ENCODE results near the gene PNPLA6. TPM values are rescaled to one million over a fixed set of nuclear protein-coding genes. Genes with fewer than 3 reads are reported as not detected.

PNPLA6 gene
- total and polyA plus RNA-seq, 2 of the 8 experiments (the other 6 are each of a cell fraction or from before 2014, with no cell fraction given), result 55.1 to 121 TPM

DNA sequence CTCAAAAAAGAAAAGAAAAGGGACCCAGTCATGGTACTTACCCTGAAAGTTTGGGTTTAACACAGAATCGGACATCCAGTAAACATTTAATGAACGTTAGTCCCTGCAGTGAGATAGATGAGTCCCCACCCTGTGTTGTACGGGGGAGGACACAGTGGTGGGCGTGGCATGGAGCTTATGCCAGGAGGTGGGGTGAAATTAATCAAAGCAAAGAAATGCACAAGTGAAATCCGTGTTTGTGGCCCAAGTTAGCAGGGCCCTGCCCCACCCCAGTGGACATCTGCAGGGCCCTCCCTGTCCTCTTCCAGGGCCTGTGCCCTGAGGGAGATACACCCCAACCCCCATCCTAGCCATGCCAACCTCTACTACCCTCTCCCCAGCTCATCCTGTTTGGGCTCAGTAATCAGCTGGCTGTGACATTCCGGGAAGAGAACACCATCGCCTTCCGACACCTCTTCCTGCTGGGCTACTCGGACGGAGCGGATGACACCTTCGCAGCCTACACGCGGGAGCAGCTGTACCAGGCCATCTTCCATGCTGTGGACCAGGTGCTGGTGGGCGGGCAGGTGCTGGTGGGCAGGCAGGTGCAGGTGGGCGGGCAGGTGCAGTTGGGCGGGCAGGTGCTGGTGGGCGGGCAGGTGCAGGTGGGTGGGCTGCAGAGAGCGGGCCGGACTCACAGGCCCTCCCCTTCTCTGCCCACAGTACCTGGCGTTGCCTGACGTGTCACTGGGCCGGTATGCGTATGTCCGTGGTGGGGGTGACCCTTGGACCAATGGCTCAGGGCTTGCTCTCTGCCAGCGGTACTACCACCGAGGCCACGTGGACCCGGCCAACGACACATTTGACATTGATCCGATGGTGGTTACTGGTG, 9.2 kb upstream of the PNPLA6 start:
- Histone ChIP-seq H3K9me3 (ENCODE audit: insufficient read depth in 2 of 2, low read depth in 1 of 2, low read length in 1 of 2) (no peaks in the 10 kb centered on the region), H3K4ac (replicated peaks; ENCODE audit: insufficient read length, low read depth, low read length) (no peak overlapping the region), H4K91ac (replicated peaks; ENCODE audit: insufficient read length, low read length) (no peak overlapping the region), H4K20me1 (replicated peaks in 1 of 2; ENCODE audit: control insufficient read depth in 1 of 2, insufficient read depth in 2 of 2, low read length in 2 of 2) (peaks cover 0 to 4% of the 10 kb centered on the region in 2 experiments), H3K4me1 (replicated peaks in 1 of 4; ENCODE audit: control insufficient read depth in 3 of 4, insufficient read depth in 4 of 4, low read length in 3 of 4) (peaks cover 0 to 5% (median 1%) of the 10 kb centered on the region in 4 experiments; a peak in 1 of 7 replicates), H3K4me2 (ENCODE audit: insufficient read depth in 1 of 2, low read depth in 2 of 2, low read length in 2 of 2) (no peak overlapping the region), H2BK120ac (replicated peaks; ENCODE audit: low read depth, low read length) (no peak overlapping the region), H3K27ac (ENCODE audit: low read depth, low read length) (no peak overlapping the region), H4K8ac (ENCODE audit: extremely low read depth, insufficient read depth, low read length) (no peak overlapping the region), H3K36me3 (ENCODE audit: control insufficient read depth in 2 of 4, insufficient read depth in 4 of 4, low read length in 3 of 4) (peaks cover 0 to 9% (median 0%) of the 10 kb centered on the region in 4 experiments; a peak in 3 of 8 replicates), H2BK15ac (ENCODE audit: low read length) (no peak overlapping the region), H3K56ac (replicated peaks; ENCODE audit: insufficient read length, low read depth, low read length) (no peak overlapping the region), H4K5ac (ENCODE audit: insufficient read length, low read depth, low read length) (no peak overlapping the region), H2AK5ac (ENCODE audit: low read depth, low read length) (no peak overlapping the region), H2BK12ac (ENCODE audit: low read depth, low read length) (no peak overlapping the region), H2BK20ac (ENCODE audit: low read length) (no peak overlapping the region), H3K79me1 (ENCODE audit: low read depth, low read length) (peaks cover 2% of the 10 kb centered on the region; the same call in 1 of the 2 replicates), H3K27me3 (replicated peaks in 1 of 4; ENCODE audit: control insufficient read depth in 3 of 4, extremely low read depth in 1 of 4, insufficient read depth in 3 of 4, low read length in 3 of 4) (no peaks in the 10 kb centered on the region), H3K23me2 (ENCODE audit: low read depth, low read length) (peaks cover 10% of the 10 kb centered on the region; the same call in 1 of the 2 replicates), H3K9ac (replicated peaks in 1 of 4; ENCODE audit: extremely low read depth in 1 of 4, low read depth in 3 of 4, low read length in 3 of 4) (no peak overlapping the region; a peak in 1 of 7 replicates), H3K14ac (ENCODE audit: insufficient read length) (no peak overlapping the region), H2AFZ (ENCODE audit: low read length) (no peak overlapping the region), H3K18ac (ENCODE audit: extremely low read depth, low read length) (no peak overlapping the region), H2BK5ac (ENCODE audit: low read depth, low read length) (no peak overlapping the region), H3K4me3 (ENCODE audit: extremely low read depth in 1 of 4, insufficient read depth in 2 of 4, low read depth in 3 of 4, low read length in 4 of 4) (no peak overlapping the region), H3K23ac (ENCODE audit: insufficient read length) (no peak overlapping the region), H3K79me2 (ENCODE audit: control insufficient read depth in 1 of 2, insufficient read depth in 2 of 2, low read length in 2 of 2) (no peaks in the 10 kb centered on the region)
- ChIA-PET CTCF (ENCODE audit: partially characterized antibody) (interaction anchor here (0.8 to 1.4 kb wide), 3 partner anchors 10 to 172 kb away, joined by 3 to 9 read pairs (median 3); no protein-coding TSS in a partner anchor), POLR2A (ENCODE audit: partially characterized antibody) (no interaction called here)
- WGBS, 2 experiments (ENCODE audit: extremely low coverage in 1 of 2, insufficient coverage in 1 of 2, insufficient read length in 1 of 2, insufficient replicate concordance in 2 of 2, low coverage in 1 of 2, low lambda C conversion rate in 2 of 2, missing lambda C conversion rate in 1 of 2), result 90% methylated on average over 25 of the region's 31 CpGs; no CpG with 5 or more reads in 1 of the 2 experiments
- DNase-seq (ENCODE audit: low read depth in 1 of 2, low spot score in 2 of 2), result no peak
- FAIRE-seq, result no peak
- no peak for TF ChIP-seq CTBP2 (IDR thresholded peaks at IDR 0.05; ENCODE audit: borderline replicate concordance, insufficient read depth, insufficient read length, low read length)
- TF ChIP-seq RFX5 (IDR thresholded peaks at IDR 0.05; ENCODE audit: borderline replicate concordance, low read depth, low read length), result no peak
- no peak for TF ChIP-seq POU5F1 (IDR thresholded peaks at IDR 0.05; ENCODE audit: low read depth, low read length)
- no peak for TF ChIP-seq SIN3A (conservative IDR thresholded peaks at IDR 0.05 in 1 of 2, IDR thresholded peaks at IDR 0.05 in 1 of 2; ENCODE audit: low read depth in 1 of 2, low read length in 2 of 2)
- no peak for TF ChIP-seq TBP (IDR thresholded peaks at IDR 0.05; ENCODE audit: low read depth, low read length)

Data from H1 (cell line).